ENCODE results near the gene PALLD. TPM values are rescaled to one million over a fixed set of nuclear protein-coding genes. Genes with fewer than 3 reads are reported as not detected.

PALLD gene
- total RNA-seq, 1 donor from 2014 or later = 93.5 TPM

- TF ChIP-seq CTCF (conservative IDR thresholded peaks at IDR 0.05) = no peak
- Mint-ChIP-seq H3K36me3 (peaks cover 62% of the 10 kb centered on the region), H3K27me3 (no peaks in the 10 kb centered on the region), H3K27ac (no peak overlapping the region), H3K4me1 (ENCODE audit: unreplicated experiment) (peaks cover 10% of the 10 kb centered on the region), H3K9me3 (no peaks in the 10 kb centered on the region), H3K4me3 (no peak overlapping the region)
- DNase-seq (ENCODE audit: extremely low spot score, unreplicated experiment) = no peak
Observed at GRCh38 chr4:168891086-168891485, 394.2 kb downstream of the PALLD start.

GRCh38 chr4:168891688-168892087 is 394.8 kb downstream of the PALLD start:
- DNase-seq (ENCODE audit: extremely low spot score, unreplicated experiment) = no peak
- Mint-ChIP-seq H3K27me3 (no peaks in the 10 kb centered on the region), H3K9me3 (no peaks in the 10 kb centered on the region), H3K4me1 (ENCODE audit: unreplicated experiment) (peaks cover 10% of the 10 kb centered on the region), H3K27ac (no peak overlapping the region), H3K4me3 (no peak overlapping the region), H3K36me3 (peaks cover 67% of the 10 kb centered on the region)
- TF ChIP-seq CTCF (conservative IDR thresholded peaks at IDR 0.05) = no peak

GRCh38 chr4:168892475-168892874 is 395.6 kb downstream of the PALLD start:
- peaks cover 8% of the 10 kb centered on the region for H3K4me1 Mint-ChIP-seq (ENCODE audit: unreplicated experiment)
- H3K9me3 Mint-ChIP-seq = no peaks in the 10 kb centered on the region
- H3K36me3 Mint-ChIP-seq = peaks cover 64% of the 10 kb centered on the region
- no peak for TF ChIP-seq CTCF (conservative IDR thresholded peaks at IDR 0.05)
- no peak for DNase-seq (ENCODE audit: extremely low spot score, unreplicated experiment)
- H3K4me3 Mint-ChIP-seq = no peak overlapping the region
- no peak overlapping the region for H3K27ac Mint-ChIP-seq
- H3K27me3 Mint-ChIP-seq = no peaks in the 10 kb centered on the region

GRCh38 chr4:168893205-168893604 is 396.4 kb downstream of the PALLD start:
- Mint-ChIP-seq H3K4me1 (ENCODE audit: unreplicated experiment) (peaks cover under 1% of the 10 kb centered on the region), H3K27ac (no peak overlapping the region), H3K36me3 (peaks cover 60% of the 10 kb centered on the region), H3K4me3 (no peak overlapping the region), H3K9me3 (no peaks in the 10 kb centered on the region), H3K27me3 (no peaks in the 10 kb centered on the region)
- no peak for TF ChIP-seq CTCF (conservative IDR thresholded peaks at IDR 0.05)
- DNase-seq (ENCODE audit: extremely low spot score, unreplicated experiment) = no peak

- no peak for TF ChIP-seq CTCF (conservative IDR thresholded peaks at IDR 0.05)
- DNase-seq (ENCODE audit: extremely low spot score, unreplicated experiment) = no peak
- H3K27ac Mint-ChIP-seq = no peak overlapping the region
- H3K27me3 Mint-ChIP-seq = no peaks in the 10 kb centered on the region
- H3K4me1 Mint-ChIP-seq (ENCODE audit: unreplicated experiment) = no peaks in the 10 kb centered on the region
- peaks cover 60% of the 10 kb centered on the region for H3K36me3 Mint-ChIP-seq
- H3K4me3 Mint-ChIP-seq = no peak overlapping the region
- H3K9me3 Mint-ChIP-seq = no peaks in the 10 kb centered on the region
Observed at GRCh38 chr4:168893807-168894206, 397.0 kb downstream of the PALLD start.

- no peak for TF ChIP-seq CTCF (conservative IDR thresholded peaks at IDR 0.05)
- no peaks in the 10 kb centered on the region for H3K4me1 Mint-ChIP-seq (ENCODE audit: unreplicated experiment)
- H3K36me3 Mint-ChIP-seq = peaks cover 42% of the 10 kb centered on the region
- no peak overlapping the region for H3K27ac Mint-ChIP-seq
- H3K9me3 Mint-ChIP-seq = no peaks in the 10 kb centered on the region
- no peak for DNase-seq (ENCODE audit: extremely low spot score, unreplicated experiment)
- H3K27me3 Mint-ChIP-seq = no peaks in the 10 kb centered on the region
- no peak overlapping the region for H3K4me3 Mint-ChIP-seq
Observed at GRCh38 chr4:168900080-168900479, 403.2 kb downstream of the PALLD start.

Data from type B pancreatic cell (in vitro differentiated cells).